HepG2 (cell line): ENCODE results near the gene AGO4. TPM values are rescaled to one million over a fixed set of nuclear protein-coding genes. Genes with fewer than 3 reads are reported as not detected.
A peak's percentile ranks its signal among the peaks of the same experiment; 100 is the strongest.
"Not testable (repeated sequence)": the region's sequence is repeated elsewhere in the genome, so short reads cannot be mapped to it uniquely, and the experiment has no call there.

ENCODE experiments used
- ATAC-seq: fragments of 200-7000 bp; cut with Tn5 transposase; 3 replicates; pipeline ENCODE4 v1.9.1; 2020; ENCODE audit warnings: mild to moderate bottlenecking, moderate library complexity
- BruUV-seq: library from RNA; stranded (reverse); fragments of 400-500 nt; replicated peaks from 2 replicates; lab custom pipeline; 2021; lab: Mats Ljungman, UMichigan
- CTCF ChIA-PET: fragments of 300-600 bp; formaldehyde crosslinking; extraction: SDS; loops from one replicate; lab custom pipeline; 2021; ENCODE audit warnings: low total read pairs, inconsistent platforms, low intra/inter-chr PET ratio; lab: Yijun Ruan, JAX
- POLR2A ChIA-PET: fragments of 350-600 bp; sonication (Branson Sonifier 250); formaldehyde crosslinking; loops from one replicate; lab custom pipeline; 2020; ENCODE audit warnings: antibody characterized with exemption, inconsistent platforms; lab: Yijun Ruan, JAX
- DNase-seq: peaks from one replicate; pipeline ENCODE4 v3.0.0-alpha.2; 2015; ENCODE audit warnings: low spot score
- FAIRE-seq: peaks from 3 replicates; lab custom pipeline; 2011; peaks lifted over from hg19 to GRCh38; lab: Jason Lieb, UNC
- H2AFZ ChIP-seq: one replicate; pipeline ENCODE4 v1.6.1; 2011; ENCODE audit warnings: low read length, inconsistent platforms
- H3K27ac ChIP-seq: fragments of 300-600 bp; 3 replicates; pipeline ENCODE4 v1.8.0; 2011; ENCODE audit warnings: mixed run types, mild to moderate bottlenecking, mixed read lengths, low read length, inconsistent platforms; ENCODE audit not compliant: insufficient read depth; ENCODE audit errors: extremely low read length
- H3K27me3 ChIP-seq, 2 experiments: fragments of 200-600 bp in 1 of 2; 2 replicates in 1 of 2; 3 replicates in 1 of 2; pipeline versions ENCODE4 v1.6.0 to v1.8.0; 2011; ENCODE audit warnings: low read length in 2 of 2, mild to moderate bottlenecking in 2 of 2, moderate library complexity in 2 of 2, inconsistent platforms in 1 of 2; ENCODE audit not compliant: insufficient read depth in 2 of 2, control insufficient read depth in 1 of 2
- H3K36me3 ChIP-seq, 2 experiments: fragments of 200-600 bp in 1 of 2; replicated peaks in 1 of 2; 2 replicates in 1 of 2; 3 replicates in 1 of 2; pipeline versions ENCODE4 v1.5.1 to v1.8.0; 2011; ENCODE audit warnings: low read length in 2 of 2, inconsistent platforms in 1 of 2; ENCODE audit not compliant: insufficient read depth in 2 of 2, control insufficient read depth in 1 of 2
- H3K4me1 ChIP-seq: 2 replicates; pipeline ENCODE4 v1.5.1; 2012; ENCODE audit warnings: low read length, inconsistent platforms; ENCODE audit not compliant: insufficient read depth
- H3K4me2 ChIP-seq: 2 replicates; pipeline ENCODE4 v1.6.0; 2011; ENCODE audit warnings: low read depth, low read length, inconsistent platforms
- H3K4me3 ChIP-seq, 3 experiments: fragments of 200-600 bp in 1 of 3; sonication (generic), shearing (Covaris generic) in 1 of 3; replicated peaks in 1 of 3; 2 replicates each; pipeline ENCODE4 v1.5.1; 2011 to 2016; ENCODE audit warnings: low read length in 3 of 3, inconsistent platforms in 2 of 3, low read depth in 2 of 3, mild to moderate bottlenecking in 2 of 3, control low read depth in 1 of 3, mixed read lengths in 1 of 3; ENCODE audit not compliant: insufficient read depth in 1 of 3
- H3K79me2 ChIP-seq: one replicate; pipeline ENCODE4 v1.6.1; 2011; ENCODE audit warnings: low read length, inconsistent platforms; ENCODE audit not compliant: insufficient read depth
- H3K9ac ChIP-seq: 2 replicates; pipeline ENCODE4 v1.6.0; 2011; ENCODE audit warnings: mild to moderate bottlenecking, low read depth, low read length, inconsistent platforms; ENCODE audit not compliant: insufficient read depth
- H3K9me3 ChIP-seq: 2 replicates; pipeline ENCODE4 v1.5.1; 2012; ENCODE audit warnings: mild to moderate bottlenecking, low read length
- H4K20me1 ChIP-seq: 2 replicates; pipeline ENCODE4 v1.6.0; 2011; ENCODE audit warnings: inconsistent platforms, mild to moderate bottlenecking, low read length, moderate library complexity; ENCODE audit not compliant: insufficient read depth
- BRCA1 ChIP-seq: sonication (generic); formaldehyde crosslinking; IDR thresholded peaks from 2 replicates; pipeline ENCODE4 v1.4.0; 2020; ENCODE audit warnings: missing genetic modification reagents
- MATR3 ChIP-seq: sonication (generic); formaldehyde crosslinking; IDR thresholded peaks from 2 replicates; pipeline ENCODE4 v1.4.0; 2020; ENCODE audit warnings: missing genetic modification reagents
- MED13 ChIP-seq: sonication (generic); formaldehyde crosslinking; IDR thresholded peaks from 2 replicates; pipeline ENCODE4 v1.5.0; 2020; ENCODE audit warnings: missing genetic modification reagents
- NFE2L2 ChIP-seq: fragments of 150-350 bp; IDR thresholded peaks from 2 replicates; pipeline ENCODE4 v1.6.1; 2014; ENCODE audit warnings: low read length
- THYN1 ChIP-seq: sonication (generic); formaldehyde crosslinking; IDR thresholded peaks from 2 replicates; pipeline ENCODE4 v1.8.1; 2023; ENCODE audit warnings: low read depth, mild to moderate bottlenecking, moderate library complexity, missing genetic modification reagents, borderline replicate concordance
- ZNF20 ChIP-seq: sonication (generic); formaldehyde crosslinking; IDR thresholded peaks from 2 replicates; pipeline ENCODE4 v1.4.0; 2020; ENCODE audit warnings: mild to moderate bottlenecking, moderate library complexity, missing genetic modification reagents
- ZNF709 ChIP-seq: sonication (generic); formaldehyde crosslinking; IDR thresholded peaks from 2 replicates; pipeline ENCODE4 v1.5.0; 2020; ENCODE audit warnings: mild to moderate bottlenecking, missing genetic modification reagents
- ZSCAN31 ChIP-seq: sonication (generic); formaldehyde crosslinking; IDR thresholded peaks from 2 replicates; pipeline ENCODE4 v1.5.0; 2020; ENCODE audit warnings: low read depth, mild to moderate bottlenecking, missing genetic modification reagents
- WGBS: methylation state at CpG from one replicate; pipeline ENCODE4 v1.1.6; 2017; ENCODE audit warnings: low lambda C conversion rate; 5-methylcytosine and 5-hydroxymethylcytosine counted together
- in situ Hi-C: cut with HindIII; loops from 2 replicates; pipeline ENCODE4 v1.10.0; 2017; ENCODE audit warnings: low pct_unique_long_range_greater_than_20kb; ENCODE audit not compliant: extremely low pct_ligation_motif_present
- intact Hi-C: fragments of 100-400 bp; cut with micrococcal nuclease; formaldehyde crosslinking; loops from one replicate; pipeline ENCODE4 v1.10.0; 2022; ENCODE audit not compliant: unreplicated experiment
- polyA plus RNA-seq, 8 experiments: library from polyadenylated mRNA; depleted of rRNA in 3 of 8; stranded (reverse) in 7 of 8; unstranded in 1 of 8; fragments of >200 nt; fragmentation: Illumina TruSeq in 4 of 8; extraction: Trizol in 4 of 8; gene quantifications; 2 replicates each; pipeline versions ENCODE4 v1.2.1 to v1.2.3, GENCODE V29; 2011 to 2016; ENCODE audit warnings: low read depth in 4 of 8, missing spikeins in 1 of 8, mixed read lengths in 1 of 8; ENCODE audit not compliant: insufficient read depth in 1 of 8
- total RNA-seq, 5 experiments: library from RNA; depleted of rRNA; stranded (reverse); fragments of >200 nt; fragmentation: Illumina TruSeq; extraction: Trizol; gene quantifications; 2 replicates each; pipeline ENCODE4 v1.2.3, GENCODE V29; 2016; ENCODE audit warnings: low read depth in 1 of 5
- TF ChIP-seq, protein P1 (sequence below): sonication (generic); formaldehyde crosslinking; IDR thresholded peaks from 2 replicates; pipeline ENCODE4 v1.4.0; 2020; ENCODE audit warnings: missing genetic modification reagents
- TF ChIP-seq, protein P2 (sequence below): sonication (generic); formaldehyde crosslinking; IDR thresholded peaks from 2 replicates; pipeline ENCODE4 v1.8.1; 2023; ENCODE audit warnings: mild to moderate bottlenecking, missing genetic modification reagents, borderline replicate concordance
- TF ChIP-seq, protein P3 (sequence below): sonication (generic); formaldehyde crosslinking; IDR thresholded peaks from 2 replicates; pipeline ENCODE4 v1.8.0; 2022; ENCODE audit warnings: missing genetic modification reagents, mild to moderate bottlenecking, inconsistent platforms, borderline replicate concordance
- TF ChIP-seq, protein P4 (sequence below): IDR thresholded peaks from 2 replicates; pipeline ENCODE4 v1.6.1; 2016; ENCODE audit warnings: mild to moderate bottlenecking, missing biosample characterization, missing genetic modification reagents

AGO4 gene
- total and polyA plus RNA-seq, 2 of the 13 experiments (the other 11 are each of a cell fraction or from before 2014, with no cell fraction given): 6.0 to 13.8 TPM

DNA sequence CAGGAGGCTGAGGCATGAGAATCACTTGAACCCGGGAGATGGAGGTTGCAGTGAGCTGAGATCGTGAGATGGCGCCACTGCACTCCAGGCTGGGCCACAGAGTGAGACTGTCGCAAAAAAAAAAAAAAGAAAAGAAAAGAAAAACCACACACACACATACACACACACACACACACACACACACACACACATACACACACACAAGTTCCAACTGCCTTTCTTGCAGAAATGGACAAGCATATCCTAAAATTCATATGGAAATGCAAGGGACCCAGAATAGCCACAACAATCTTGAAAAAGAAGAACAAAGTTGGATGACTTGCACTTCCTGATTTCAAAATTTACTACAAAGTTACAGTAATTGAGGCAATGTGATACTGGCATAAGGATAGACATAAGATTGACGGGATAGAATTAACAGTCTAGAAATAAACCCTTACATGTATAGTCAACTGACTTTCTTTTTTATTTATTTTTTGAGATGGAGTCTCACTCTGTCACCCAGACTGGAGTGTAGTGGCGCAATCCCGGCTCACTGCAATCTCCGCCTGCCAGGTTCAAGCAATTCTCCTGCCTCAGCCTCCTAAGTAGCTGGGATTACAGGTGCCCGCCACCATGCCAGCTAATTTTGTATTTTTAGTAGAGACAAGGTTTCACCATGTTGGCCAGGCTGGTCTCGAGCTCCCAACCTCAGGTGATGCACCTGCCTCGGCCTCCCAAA lies 7.5 kb upstream of the AGO4 start:
- H4K20me1 ChIP-seq, H3K9me3 ChIP-seq, in situ Hi-C loops, H3K4me1 ChIP-seq, ATAC-seq, intact Hi-C loops, H3K4me3 ChIP-seq, H3K4me2 ChIP-seq, H3K79me2 ChIP-seq, H3K27me3 ChIP-seq, H3K36me3 ChIP-seq, H2AFZ ChIP-seq, BruUV-seq, POLR2A ChIA-PET, DNase-seq, FAIRE-seq, H3K9ac ChIP-seq, CTCF ChIA-PET, H3K27ac ChIP-seq: not testable (repeated sequence)
- TF ChIP-seq NFE2L2: peak; percentile 26; the same call in 1 of the 2 replicates
- 75% methylated on average over 11 of the region's 11 CpGs for WGBS

DNA sequence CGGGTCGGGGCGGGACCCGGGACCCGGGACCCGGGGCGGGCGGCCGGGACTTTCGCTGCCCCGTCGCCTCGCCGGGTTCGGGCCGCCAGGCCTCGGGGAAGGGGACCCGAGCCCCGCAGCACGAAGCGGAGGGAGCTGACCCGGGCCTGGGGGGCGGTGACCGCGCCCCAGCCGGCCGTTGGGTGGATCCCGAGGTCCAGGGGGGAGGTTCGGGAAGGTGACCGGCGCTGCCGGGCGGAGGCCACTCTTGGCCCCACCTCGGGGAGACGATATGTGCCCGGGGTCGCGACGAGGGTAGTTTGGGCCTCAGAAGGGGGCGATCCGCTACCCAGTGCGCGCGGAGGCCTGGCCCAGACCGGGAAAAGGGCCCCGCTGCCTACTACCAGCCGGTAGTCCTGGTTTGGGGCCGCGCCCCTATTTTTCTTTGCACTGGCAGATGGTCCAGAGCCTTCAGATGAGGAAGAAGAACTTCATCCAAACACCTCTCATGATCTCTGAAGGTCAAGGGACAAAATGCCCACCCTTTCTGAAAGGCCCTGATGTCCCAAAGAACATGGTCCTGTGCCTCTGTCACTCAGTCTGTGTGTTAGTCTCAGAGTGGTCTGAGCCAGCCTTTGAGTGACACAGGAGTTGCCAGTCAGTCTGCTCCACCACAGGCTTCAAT lies 766 bp downstream of the AGO4 start:
- 2% methylated on average over 9 of the region's 49 CpGs for WGBS
- peak; percentile 54 for FAIRE-seq
- CTCF ChIA-PET: no interaction called here
- no peaks in the 10 kb centered on the region for H3K9me3 ChIP-seq
- peaks cover 11% of the 10 kb centered on the region for H3K79me2 ChIP-seq
- ATAC-seq: peak; percentile 69
- intact Hi-C loops (no loop called here), in situ Hi-C loops (no loop called here)
- H2AFZ ChIP-seq: no peak overlapping the region
- H3K4me3 ChIP-seq: peak overlapping the region; percentile 90 to 96 (median 95)
- H3K4me1 ChIP-seq: peaks cover 23% of the 10 kb centered on the region
- H3K9ac ChIP-seq: peak overlapping the region; percentile 85
- H3K27ac ChIP-seq: peak overlapping the region; percentile 66
- peak overlapping the region; percentile 80 for H3K4me2 ChIP-seq
- DNase-seq: peak; percentile 17
- no peaks in the 10 kb centered on the region for H4K20me1 ChIP-seq
- no TSS peak for BruUV-seq
- POLR2A ChIA-PET: no interaction called here
- no peaks in the 10 kb centered on the region for H3K36me3 ChIP-seq
- peaks cover 0 to 2% of the 10 kb centered on the region in 2 experiments; a peak in 1 of 5 replicates for H3K27me3 ChIP-seq
- TF ChIP-seq, protein P1, sequence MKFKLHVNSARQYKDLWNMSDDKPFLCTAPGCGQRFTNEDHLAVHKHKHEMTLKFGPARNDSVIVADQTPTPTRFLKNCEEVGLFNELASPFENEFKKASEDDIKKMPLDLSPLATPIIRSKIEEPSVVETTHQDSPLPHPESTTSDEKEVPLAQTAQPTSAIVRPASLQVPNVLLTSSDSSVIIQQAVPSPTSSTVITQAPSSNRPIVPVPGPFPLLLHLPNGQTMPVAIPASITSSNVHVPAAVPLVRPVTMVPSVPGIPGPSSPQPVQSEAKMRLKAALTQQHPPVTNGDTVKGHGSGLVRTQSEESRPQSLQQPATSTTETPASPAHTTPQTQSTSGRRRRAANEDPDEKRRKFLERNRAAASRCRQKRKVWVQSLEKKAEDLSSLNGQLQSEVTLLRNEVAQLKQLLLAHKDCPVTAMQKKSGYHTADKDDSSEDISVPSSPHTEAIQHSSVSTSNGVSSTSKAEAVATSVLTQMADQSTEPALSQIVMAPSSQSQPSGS (CRISPR knock-in tag): no peak
- TF ChIP-seq THYN1 (CRISPR knock-in tag) (no peak), MED13 (CRISPR knock-in tag) (no peak), ZSCAN31 (CRISPR knock-in tag) (0 out of 2 replicates have a peak, but pooled peaks have one; percentile 26), BRCA1 (CRISPR knock-in tag) (0 out of 2 replicates have a peak, but pooled peaks have one; percentile 40), ZNF709 (CRISPR knock-in tag) (no peak), MATR3 (CRISPR knock-in tag) (no peak), ZNF20 (no peak)
- TF ChIP-seq, protein P2, sequence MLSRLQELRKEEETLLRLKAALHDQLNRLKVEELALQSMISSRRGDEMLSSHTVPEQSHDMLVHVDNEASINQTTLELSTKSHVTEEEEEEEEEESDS (CRISPR knock-in tag): no peak
- TF ChIP-seq, protein P3, sequence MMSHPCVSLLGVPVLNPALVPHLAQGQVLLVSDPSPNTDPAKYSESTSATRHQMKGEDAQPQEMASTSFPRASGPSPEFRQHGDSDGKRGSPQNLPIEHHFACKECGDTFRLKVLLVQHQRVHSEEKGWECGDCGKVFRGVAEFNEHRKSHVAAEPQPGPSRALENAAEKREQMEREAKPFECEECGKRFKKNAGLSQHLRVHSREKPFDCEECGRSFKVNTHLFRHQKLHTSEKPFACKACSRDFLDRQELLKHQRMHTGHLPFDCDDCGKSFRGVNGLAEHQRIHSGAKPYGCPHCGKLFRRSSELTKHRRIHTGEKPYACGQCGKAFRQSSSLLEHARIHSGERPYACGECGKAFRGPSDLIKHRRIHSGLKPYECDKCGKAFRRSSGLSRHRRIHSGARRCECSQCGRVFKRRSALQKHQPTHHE (CRISPR knock-in tag): peak; percentile 46; the same call in 1 of the 2 replicates
- TF ChIP-seq, protein P4, sequence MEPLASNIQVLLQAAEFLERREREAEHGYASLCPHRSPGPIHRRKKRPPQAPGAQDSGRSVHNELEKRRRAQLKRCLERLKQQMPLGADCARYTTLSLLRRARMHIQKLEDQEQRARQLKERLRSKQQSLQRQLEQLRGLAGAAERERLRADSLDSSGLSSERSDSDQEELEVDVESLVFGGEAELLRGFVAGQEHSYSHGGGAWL (CRISPR knock-in tag): peak; percentile 44; the same call in 1 of the 2 replicates
